NCI-H1930 (cell line): ENCODE results near the gene LRRC28.
"Not testable (repeated sequence)": the region's sequence is repeated elsewhere in the genome, so short reads cannot be mapped to it uniquely, and the experiment has no call there.

ENCODE experiments used
- DNase-seq, 2 experiments: peaks; one replicate each; lab custom pipeline; 2025; lab: John Stamatoyannopoulos, UW

LRRC28 gene

GRCh38 chr15:99396375-99396774 lies 145.1 kb downstream of the LRRC28 start:
- no peak for DNase-seq

GRCh38 chr15:99399061-99399460 lies 147.8 kb downstream of the LRRC28 start:
- no peak for DNase-seq

- no peak for DNase-seq
Observed at GRCh38 chr15:99399618-99400017, 148.3 kb downstream of the LRRC28 start.

GRCh38 chr15:99401216-99401615 lies 149.9 kb downstream of the LRRC28 start:
- not testable (repeated sequence) for DNase-seq

- DNase-seq = no peak
Observed at GRCh38 chr15:99402014-99402729, 150.9 kb downstream of the LRRC28 start.

- no peak for DNase-seq
Observed at GRCh38 chr15:99403597-99403996, 152.3 kb downstream of the LRRC28 start.

GRCh38 chr15:99404454-99404853 lies 153.2 kb downstream of the LRRC28 start:
- no peak for DNase-seq

- DNase-seq = no peak
Observed at GRCh38 chr15:99406120-99406519, 154.8 kb downstream of the LRRC28 start.

- DNase-seq = no peak
Observed at GRCh38 chr15:99406716-99407487, 155.6 kb downstream of the LRRC28 start.

- no peak for DNase-seq
Observed at GRCh38 chr15:99407716-99408115, 156.4 kb downstream of the LRRC28 start.

GRCh38 chr15:99408236-99409096 lies 157.2 kb downstream of the LRRC28 start:
- DNase-seq = no peak

- no peak for DNase-seq
Observed at GRCh38 chr15:99409097-99409473, 157.8 kb downstream of the LRRC28 start.

GRCh38 chr15:99409560-99409959 lies 158.3 kb downstream of the LRRC28 start:
- DNase-seq = no peak

GRCh38 chr15:99410477-99410876 lies 159.2 kb downstream of the LRRC28 start:
- DNase-seq = no peak

- no peak for DNase-seq
Observed at GRCh38 chr15:99411234-99411633, 160.0 kb downstream of the LRRC28 start.

GRCh38 chr15:99412082-99412481 lies 160.8 kb downstream of the LRRC28 start:
- DNase-seq = no peak

GRCh38 chr15:99412626-99413025 lies 161.3 kb downstream of the LRRC28 start:
- no peak for DNase-seq

GRCh38 chr15:99413955-99414754 lies 162.9 kb downstream of the LRRC28 start:
- no peak for DNase-seq

GRCh38 chr15:99414755-99415731 lies 163.8 kb downstream of the LRRC28 start:
- DNase-seq = no peak
